Right atrium auricular region (tissue), 2 donors: ENCODE data around the gene SLC6A15. TPM values are rescaled to one million over a fixed set of nuclear protein-coding genes. Genes with fewer than 3 reads are reported as not detected.

Experiments
- DNase-seq: peaks from one replicate; pipeline ENCODE4 v3.0.0-alpha.2; 2019; ENCODE audit warnings: low spot score
- H3K27ac ChIP-seq, 2 donors: fragments of 200-600 bp; sonication (generic); 1 replicate in 1 of 2; 2 replicates in 1 of 2; pipeline ENCODE4 v1.5.1; 2016 to 2019
- H3K27me3 ChIP-seq, 2 donors: fragments of 200-600 bp; sonication (generic); one replicate each; pipeline versions ENCODE4 v1.5.1 to v1.6.0; 2017 to 2019
- H3K36me3 ChIP-seq: fragments of 200-600 bp; sonication (generic); one replicate; pipeline ENCODE4 v1.5.1; 2016
- H3K4me1 ChIP-seq, 2 donors: fragments of 200-600 bp; sonication (generic); one replicate each; pipeline versions ENCODE4 v1.5.1 to v1.6.0; 2017 to 2019
- H3K4me3 ChIP-seq, 2 donors: fragments of 200-600 bp; sonication (generic); 1 replicate in 1 of 2; 2 replicates in 1 of 2; pipeline ENCODE4 v1.5.1; 2017 to 2019; ENCODE audit warnings: mild to moderate bottlenecking in 1 of 2, moderate library complexity in 1 of 2
- H3K9me3 ChIP-seq, 2 donors: fragments of 200-600 bp; sonication (generic); one replicate each; pipeline ENCODE4 v1.5.1; 2019
- CTCF ChIP-seq, 2 donors: fragments of 200-600 bp; sonication (generic); IDR thresholded peaks; one replicate each; pipeline ENCODE4 v1.5.1; 2019; ENCODE audit warnings: antibody characterized with exemption in 2 of 2
- total RNA-seq, 2 donors: library from RNA; depleted of rRNA; stranded (reverse); fragments of >200 nt; gene quantifications; one replicate each; pipeline ENCODE4 v1.1.0, GENCODE V29; 2016

SLC6A15 gene
- total RNA-seq, 2 donors from 2014 or later, result not detected

GRCh38 chr12:84813780-84814663, 98.6 kb downstream of the SLC6A15 start:
- H3K4me1 ChIP-seq, result no peaks in the 10 kb centered on the region
- TF ChIP-seq CTCF (IDR thresholded peaks at IDR 0.05), result no peak
- H3K4me3 ChIP-seq, result no peak overlapping the region
- H3K9me3 ChIP-seq, result no peaks in the 10 kb centered on the region
- H3K36me3 ChIP-seq, result no peaks in the 10 kb centered on the region
- DNase-seq, result no peak
- no peak overlapping the region for H3K27ac ChIP-seq
- H3K27me3 ChIP-seq, result no peaks in the 10 kb centered on the region

GRCh38 chr12:84811291-84811690, 101.3 kb downstream of the SLC6A15 start:
- Histone ChIP-seq H3K27ac (no peak overlapping the region), H3K4me1 (no peaks in the 10 kb centered on the region)
- no peak for TF ChIP-seq CTCF (IDR thresholded peaks at IDR 0.05)

GRCh38 chr12:84810611-84811010, 102.0 kb downstream of the SLC6A15 start:
- TF ChIP-seq CTCF (IDR thresholded peaks at IDR 0.05), result no peak
- H3K27me3 ChIP-seq, result no peaks in the 10 kb centered on the region
- no peaks in the 10 kb centered on the region for H3K36me3 ChIP-seq
- no peak for DNase-seq
- no peaks in the 10 kb centered on the region for H3K4me1 ChIP-seq
- H3K27ac ChIP-seq, result no peak overlapping the region
- no peaks in the 10 kb centered on the region for H3K9me3 ChIP-seq
- H3K4me3 ChIP-seq, result no peak overlapping the region

More at GRCh38 chr12:84811291-84811690, 101.3 kb downstream of the SLC6A15 start:
- Histone ChIP-seq H3K4me3 (no peak overlapping the region), H3K36me3 (no peaks in the 10 kb centered on the region), H3K27me3 (no peaks in the 10 kb centered on the region), H3K9me3 (no peaks in the 10 kb centered on the region)
- no peak for DNase-seq

Other genes with a start within 250 kb of the SLC6A15 start
- gene TSPAN19, start 123.5 kb upstream of the SLC6A15 start, total RNA-seq, result not detected
- under 1 TPM in 1 of 2 donors, not detected in 1; 0.12 TPM for gene LRRIQ1, start 123.6 kb upstream of the SLC6A15 start, total RNA-seq